DMS53 treated with DMSO at 0.1 percent for 48 hours (cell line): Measurements from ENCODE around the gene GDF15.
A peak's percentile ranks its signal among the peaks of the same experiment; 100 is the strongest.

Experiments
- DNase-seq: peaks from one replicate; lab custom pipeline; 2025; ENCODE audit not compliant: unreplicated experiment; lab: John Stamatoyannopoulos, UW

The GDF15 gene

GRCh38 chr19:18418483-18419194 is 32.7 kb downstream of the GDF15 start:
- DNase-seq: peak; percentile 40

- DNase-seq: peak; percentile 29
Observed at GRCh38 chr19:18419195-18419698, 33.3 kb downstream of the GDF15 start, which contains the start of gene SSBP4. Gene SSBP4, plus strand, starts transcription at chr19:18419398. Its CDS starts 251 bp downstream, at chr19:18419649.

GRCh38 chr19:18419699-18420460 is 33.9 kb downstream of the GDF15 start:
- DNase-seq: no peak

- no peak for DNase-seq
Observed at GRCh38 chr19:18420930-18421329, 35.0 kb downstream of the GDF15 start.

GRCh38 chr19:18421371-18421959 is 35.5 kb downstream of the GDF15 start:
- DNase-seq: no peak

GRCh38 chr19:18422530-18423191 is 36.7 kb downstream of the GDF15 start:
- no peak for DNase-seq

GRCh38 chr19:18423258-18424020 is 37.5 kb downstream of the GDF15 start:
- no peak for DNase-seq

- DNase-seq: no peak
Observed at GRCh38 chr19:18424122-18424889, 38.3 kb downstream of the GDF15 start.

- DNase-seq: no peak
Observed at GRCh38 chr19:18424890-18425514, 39.0 kb downstream of the GDF15 start.

- DNase-seq: no peak
Observed at GRCh38 chr19:18425515-18426415, 39.8 kb downstream of the GDF15 start.

- DNase-seq: no peak
Observed at GRCh38 chr19:18426416-18426767, 40.4 kb downstream of the GDF15 start.

- no peak for DNase-seq
Observed at GRCh38 chr19:18427080-18427742, 41.3 kb downstream of the GDF15 start.

- DNase-seq: no peak
Observed at GRCh38 chr19:18427743-18428113, 41.8 kb downstream of the GDF15 start.

- no peak for DNase-seq
Observed at GRCh38 chr19:18428173-18428786, 42.3 kb downstream of the GDF15 start.

GRCh38 chr19:18428787-18429674 is 43.1 kb downstream of the GDF15 start:
- peak; percentile 51 for DNase-seq

GRCh38 chr19:18429717-18430416 is 43.9 kb downstream of the GDF15 start:
- no peak for DNase-seq
